ENCODE data around the gene FARP1.

The FARP1 gene

GRCh38 chr13:98313023-98313921 lies 170.4 kb downstream of the FARP1 start:
- H3K27ac ChIP-seq = no peak overlapping the region
- TF ChIP-seq CTCF (conservative IDR thresholded peaks at IDR 0.05) = no peak

GRCh38 chr13:98313922-98314292 lies 171.0 kb downstream of the FARP1 start:
- no peak overlapping the region for H3K27ac ChIP-seq
- no peak for TF ChIP-seq CTCF (conservative IDR thresholded peaks at IDR 0.05)

GRCh38 chr13:98315466-98315865 lies 172.6 kb downstream of the FARP1 start:
- no peak overlapping the region for H3K27ac ChIP-seq
- no peak for TF ChIP-seq CTCF (conservative IDR thresholded peaks at IDR 0.05)

GRCh38 chr13:98315902-98316301 lies 173.0 kb downstream of the FARP1 start:
- TF ChIP-seq CTCF (conservative IDR thresholded peaks at IDR 0.05) = no peak
- no peak overlapping the region for H3K27ac ChIP-seq

- H3K27ac ChIP-seq = no peak overlapping the region
- TF ChIP-seq CTCF (conservative IDR thresholded peaks at IDR 0.05) = no peak
Measured at GRCh38 chr13:98317573-98318171, 174.8 kb downstream of the FARP1 start.

- TF ChIP-seq CTCF (conservative IDR thresholded peaks at IDR 0.05) = no peak
- no peak overlapping the region for H3K27ac ChIP-seq
Measured at GRCh38 chr13:98318263-98318878, 175.5 kb downstream of the FARP1 start.

- TF ChIP-seq CTCF (conservative IDR thresholded peaks at IDR 0.05) = no peak
- no peak overlapping the region for H3K27ac ChIP-seq
Measured at GRCh38 chr13:98320561-98321105, 177.7 kb downstream of the FARP1 start.
